A673 (cell line): Measurements from ENCODE around the gene CELSR1.

Experiments
- EZH2 ChIP-seq: fragments of 200-600 bp; sonication (generic); IDR thresholded peaks from 2 replicates; pipeline ENCODE4 v1.6.1; 2017; ENCODE audit warnings: borderline replicate concordance, low read depth, mild to moderate bottlenecking, mixed read lengths, antibody characterized with exemption, low read length; ENCODE audit not compliant: poor library complexity, severe bottlenecking
- TF ChIP-seq, protein P1 (sequence below): fragments of 300-800, 200-600 bp; sonication (generic); conservative IDR thresholded peaks from 2 replicates; pipeline ENCODE4 v1.5.1; 2017; ENCODE audit warnings: low read depth, mild to moderate bottlenecking, antibody characterized with exemption, low read length, moderate library complexity, mixed read lengths

DNA sequence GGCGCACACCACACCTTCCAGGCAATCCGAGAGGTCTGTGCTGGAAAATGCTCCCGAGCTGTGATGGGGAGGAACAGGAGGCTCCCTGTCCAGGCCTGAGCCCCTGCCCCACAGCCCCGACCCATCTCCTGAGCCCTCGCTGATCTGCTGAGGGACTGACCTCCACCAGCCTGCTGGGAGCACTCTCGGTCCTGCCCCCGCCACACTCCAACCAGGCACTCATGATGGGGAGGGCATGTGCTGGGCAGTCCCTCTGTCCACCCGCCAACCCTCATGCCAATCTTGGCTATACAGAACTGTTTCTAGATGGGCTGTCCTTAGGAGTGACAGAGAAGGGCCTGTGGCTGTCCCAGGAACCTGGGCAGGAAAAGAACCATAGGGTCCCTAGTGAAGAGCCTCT lies 131.1 kb downstream of the CELSR1 start:
- TF ChIP-seq, protein P1, sequence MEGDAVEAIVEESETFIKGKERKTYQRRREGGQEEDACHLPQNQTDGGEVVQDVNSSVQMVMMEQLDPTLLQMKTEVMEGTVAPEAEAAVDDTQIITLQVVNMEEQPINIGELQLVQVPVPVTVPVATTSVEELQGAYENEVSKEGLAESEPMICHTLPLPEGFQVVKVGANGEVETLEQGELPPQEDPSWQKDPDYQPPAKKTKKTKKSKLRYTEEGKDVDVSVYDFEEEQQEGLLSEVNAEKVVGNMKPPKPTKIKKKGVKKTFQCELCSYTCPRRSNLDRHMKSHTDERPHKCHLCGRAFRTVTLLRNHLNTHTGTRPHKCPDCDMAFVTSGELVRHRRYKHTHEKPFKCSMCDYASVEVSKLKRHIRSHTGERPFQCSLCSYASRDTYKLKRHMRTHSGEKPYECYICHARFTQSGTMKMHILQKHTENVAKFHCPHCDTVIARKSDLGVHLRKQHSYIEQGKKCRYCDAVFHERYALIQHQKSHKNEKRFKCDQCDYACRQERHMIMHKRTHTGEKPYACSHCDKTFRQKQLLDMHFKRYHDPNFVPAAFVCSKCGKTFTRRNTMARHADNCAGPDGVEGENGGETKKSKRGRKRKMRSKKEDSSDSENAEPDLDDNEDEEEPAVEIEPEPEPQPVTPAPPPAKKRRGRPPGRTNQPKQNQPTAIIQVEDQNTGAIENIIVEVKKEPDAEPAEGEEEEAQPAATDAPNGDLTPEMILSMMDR: no peak
- TF ChIP-seq EZH2: no peak
